ENCODE results near the gene ESD.

GRCh38 chr13:46738766-46739165 is 58.2 kb downstream of the ESD start:
- TF ChIP-seq ZFX (IDR thresholded peaks at IDR 0.05) (no peak), CTCF (conservative IDR thresholded peaks at IDR 0.05) (no peak)
